Iris pigment epithelial cell (primary cell): ENCODE measurements around the gene FAM217A.
A peak's percentile ranks its signal among the peaks of the same experiment; 100 is the strongest.

Experiments used
- DNase-seq: peaks from one replicate; pipeline ENCODE4 v3.0.0-alpha.2; 2011; ENCODE audit warnings: low read depth

Gene FAM217A

DNA sequence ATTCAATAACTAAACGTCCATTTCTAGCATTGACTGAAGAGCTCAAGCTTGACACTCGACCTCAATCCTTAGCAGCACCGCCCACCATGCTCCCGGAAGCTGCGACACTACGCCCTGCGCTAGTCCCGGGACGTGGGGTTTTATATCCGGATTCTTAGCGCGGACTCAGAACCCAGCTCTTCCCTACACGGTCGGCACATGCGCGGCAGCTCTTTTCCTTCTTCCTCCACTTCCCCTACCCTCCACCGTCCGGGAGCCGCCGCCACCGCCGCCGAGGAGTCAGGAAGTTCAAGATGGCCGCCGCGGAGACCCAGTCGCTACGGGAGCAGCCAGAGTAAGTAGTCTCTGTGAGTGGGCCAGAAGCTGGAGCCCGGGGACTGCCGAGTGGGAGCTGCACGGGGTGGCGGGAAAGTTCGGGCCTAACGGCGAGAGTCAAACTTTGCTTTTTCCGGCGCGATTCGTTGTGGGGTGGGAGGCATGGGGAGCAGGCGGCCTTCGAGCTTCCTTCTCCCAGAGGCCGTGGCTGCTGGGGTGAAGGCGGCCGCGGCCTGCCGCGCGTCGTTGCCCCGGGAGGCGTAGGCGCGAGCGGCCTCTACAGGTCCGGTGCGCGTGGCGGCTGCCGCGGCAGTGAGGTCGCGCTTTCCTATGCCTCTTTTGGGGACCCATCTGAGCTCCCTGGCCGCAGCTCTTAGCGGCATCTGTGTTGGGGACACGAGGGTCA lies 57.6 kb downstream of the FAM217A start:
- DNase-seq, result peak; percentile 97

DNA sequence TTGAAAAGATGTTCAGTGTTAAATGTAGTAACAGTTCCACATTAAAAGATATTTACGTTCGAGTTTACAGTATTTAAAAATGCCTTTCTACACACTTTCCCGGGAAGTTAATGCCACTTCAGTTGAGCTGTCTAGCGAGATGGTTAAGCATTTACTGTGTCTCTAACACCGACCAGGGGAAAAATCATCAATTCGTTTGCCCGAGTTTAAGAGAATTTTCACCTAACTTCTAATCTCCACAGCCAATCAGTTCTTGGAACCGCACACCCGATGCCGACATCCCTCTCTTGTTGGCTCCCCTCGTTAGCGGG lies 58.2 kb downstream of the FAM217A start:
- DNase-seq, result no peak

DNA sequence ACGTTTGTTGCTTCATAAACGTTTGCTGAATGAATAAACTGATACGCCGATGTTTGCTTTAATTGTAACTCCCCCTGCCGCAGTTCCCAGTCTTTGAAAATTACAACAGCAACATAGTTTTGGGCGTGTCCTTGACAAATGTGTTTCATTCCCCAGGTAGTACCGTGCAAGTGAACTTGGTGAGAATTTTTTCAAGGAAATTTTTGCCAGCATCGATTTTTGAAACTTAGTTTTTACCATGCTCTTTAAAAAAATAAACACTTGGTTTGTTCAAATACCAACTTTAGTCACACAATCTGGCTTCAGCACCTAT lies 60.1 kb downstream of the FAM217A start:
- DNase-seq, result no peak
